ENCODE results near the gene EFHC1.

- TF ChIP-seq CTCF (IDR thresholded peaks at IDR 0.05; ENCODE audit: low read depth, low read length, poor library complexity, severe bottlenecking) (peak; percentile 75), EZH2phosphoT487 (IDR thresholded peaks at IDR 0.05; ENCODE audit: borderline replicate concordance, low read length) (no peak)
Measured at GRCh38 chr6:52416629-52417151, 3.5 kb upstream of the EFHC1 start.

Measured in DOHH2 (cell line).